Esophagus mucosa (tissue), 1 donor: ENCODE results near the gene APCDD1L. TPM values are rescaled to one million over a fixed set of nuclear protein-coding genes. Genes with fewer than 3 reads are reported as not detected.
"Not testable (repeated sequence)": the region's sequence is repeated elsewhere in the genome, so short reads cannot be mapped to it uniquely, and the experiment has no call there.

Experiments
- ATAC-seq: fragments of 200-7000 bp; cut with Tn5 transposase; one replicate; pipeline ENCODE4 v1.9.1; 2020
- total RNA-seq: library from RNA; stranded (reverse); gene quantifications from one replicate; pipeline ENCODE4 v1.2.4, GENCODE V29; 2023
- donor health status: DM: yes; HTN: yes; CAD: no.

APCDD1L gene
- total RNA-seq, 1 donor from 2014 or later = 0.16 TPM

DNA sequence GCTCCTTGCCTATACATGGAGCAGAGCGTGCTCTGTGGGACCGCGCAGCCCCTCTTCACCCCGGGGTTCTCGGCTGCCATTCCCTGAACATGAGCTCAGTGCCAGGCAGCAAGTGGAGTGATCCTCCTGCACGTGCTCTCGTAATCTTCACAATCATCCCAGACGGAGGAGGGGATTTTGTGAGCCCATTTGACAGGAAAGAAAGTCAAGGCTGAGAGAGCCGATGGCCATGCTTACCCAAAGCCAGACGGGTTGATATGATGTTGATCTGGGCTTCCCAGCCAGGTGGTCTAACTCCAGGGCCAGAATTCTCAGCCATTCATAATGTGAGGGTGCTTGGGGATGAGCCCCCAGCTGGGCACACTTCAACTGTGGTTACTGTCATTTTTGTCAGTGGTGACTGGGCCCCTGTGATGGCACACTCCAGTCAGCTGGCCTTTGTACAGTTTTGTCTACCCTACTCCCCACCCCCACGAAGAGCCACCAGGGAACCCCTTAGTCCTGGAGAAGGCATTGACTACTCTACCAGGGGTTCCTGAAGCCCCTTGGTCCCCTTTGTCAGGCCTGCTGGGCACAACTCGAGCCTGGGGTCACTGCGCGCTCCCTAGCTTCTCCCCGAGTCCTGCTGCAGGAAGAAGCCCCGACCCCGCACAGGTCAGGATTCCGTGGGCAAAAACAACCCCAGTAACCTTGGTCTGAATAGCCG, 1.5 kb downstream of the APCDD1L start:
- no peak for ATAC-seq

DNA sequence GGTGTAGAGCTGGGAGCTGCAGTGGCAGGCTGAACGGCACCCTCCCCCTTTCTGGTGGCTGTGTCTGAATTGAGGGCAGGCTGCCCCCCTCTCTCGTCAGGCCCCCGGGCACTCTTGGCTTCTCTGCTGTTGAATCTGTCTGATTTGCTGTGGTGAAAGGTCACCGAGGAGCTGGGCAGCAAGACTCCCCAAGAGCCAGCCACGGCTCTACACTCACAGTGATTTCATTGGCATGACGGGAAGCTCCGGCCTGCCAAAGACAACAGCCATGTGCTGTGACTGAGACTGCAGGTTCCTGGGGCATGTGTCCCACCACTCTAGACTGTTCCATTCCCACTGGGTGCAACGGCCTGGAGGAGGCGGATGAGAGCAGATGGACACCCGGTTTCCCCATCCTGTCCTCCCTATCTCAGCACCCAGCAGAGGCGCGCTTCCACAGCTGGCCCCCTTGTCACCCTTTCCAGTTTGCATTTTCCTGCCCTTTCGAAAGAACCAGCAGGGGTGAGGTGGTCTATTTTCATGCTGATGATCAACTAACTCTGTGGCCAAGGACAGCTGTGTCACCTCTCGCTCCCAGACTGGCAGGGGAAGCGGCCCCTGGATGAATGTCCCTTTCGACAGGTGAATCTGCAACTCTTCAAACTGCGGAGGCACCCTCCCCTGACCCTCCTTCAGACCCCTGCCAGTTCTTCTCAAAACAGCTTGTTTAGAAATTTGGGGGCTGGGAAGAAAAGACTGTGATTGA, 2.2 kb downstream of the APCDD1L start:
- no peak for ATAC-seq

DNA sequence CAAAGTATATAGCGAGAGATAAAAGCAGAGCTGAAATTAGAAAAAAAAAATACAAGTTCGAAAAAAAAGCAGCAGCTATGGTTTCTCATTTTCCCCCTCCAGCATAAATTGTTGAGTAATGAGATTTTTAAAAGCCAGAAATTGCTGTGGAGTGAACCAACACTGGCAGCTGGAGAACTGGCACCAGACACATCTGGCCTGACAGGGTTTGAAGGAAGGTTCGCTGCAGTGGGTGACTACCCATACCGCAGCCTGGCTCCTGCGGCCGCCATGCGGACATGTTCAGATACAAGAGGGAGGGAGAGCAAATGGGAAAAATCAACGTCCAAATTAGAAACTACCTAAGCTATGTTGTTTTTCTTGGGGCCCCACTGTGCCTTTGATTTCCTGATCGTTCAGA, 3.3 kb downstream of the APCDD1L start:
- ATAC-seq = no peak

DNA sequence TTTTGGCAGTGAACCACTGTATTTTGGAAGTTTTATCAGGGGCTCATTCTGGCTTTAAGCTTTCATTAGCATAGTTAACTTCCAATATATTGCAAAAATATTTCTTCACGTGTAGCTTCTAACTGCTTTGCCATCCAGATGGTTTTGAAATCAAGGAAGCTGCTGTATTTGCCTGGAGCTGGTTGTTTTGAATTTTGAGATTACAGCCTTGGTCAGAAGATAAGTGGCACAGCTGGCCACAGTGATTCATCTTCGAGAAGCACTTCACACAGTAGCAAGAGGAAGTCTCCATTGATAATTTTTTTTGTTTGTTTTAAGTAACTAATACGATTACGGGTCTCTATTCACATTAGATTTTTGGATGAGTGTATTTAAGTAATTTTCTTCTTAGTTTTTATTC, 3.8 kb downstream of the APCDD1L start:
- no peak for ATAC-seq

DNA sequence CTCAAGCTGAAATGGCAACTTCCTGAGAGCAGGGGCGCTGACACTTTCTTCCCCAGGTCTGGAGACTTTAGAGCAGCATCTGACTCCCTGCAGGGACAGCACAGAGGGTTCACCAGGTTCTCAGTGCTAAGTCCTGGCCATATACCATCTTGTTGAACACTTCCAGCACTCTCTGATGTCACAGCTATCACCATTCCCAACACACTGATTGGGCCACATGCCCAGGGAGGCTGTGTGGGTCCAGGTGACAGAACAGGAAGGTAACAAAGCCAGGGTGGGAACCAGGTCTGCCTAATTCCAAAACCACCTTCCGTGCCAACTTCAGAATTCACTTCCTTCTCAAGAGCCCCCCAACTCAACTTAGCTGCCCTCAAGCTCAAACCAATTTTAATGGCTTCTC, 4.3 kb downstream of the APCDD1L start:
- no peak for ATAC-seq

DNA sequence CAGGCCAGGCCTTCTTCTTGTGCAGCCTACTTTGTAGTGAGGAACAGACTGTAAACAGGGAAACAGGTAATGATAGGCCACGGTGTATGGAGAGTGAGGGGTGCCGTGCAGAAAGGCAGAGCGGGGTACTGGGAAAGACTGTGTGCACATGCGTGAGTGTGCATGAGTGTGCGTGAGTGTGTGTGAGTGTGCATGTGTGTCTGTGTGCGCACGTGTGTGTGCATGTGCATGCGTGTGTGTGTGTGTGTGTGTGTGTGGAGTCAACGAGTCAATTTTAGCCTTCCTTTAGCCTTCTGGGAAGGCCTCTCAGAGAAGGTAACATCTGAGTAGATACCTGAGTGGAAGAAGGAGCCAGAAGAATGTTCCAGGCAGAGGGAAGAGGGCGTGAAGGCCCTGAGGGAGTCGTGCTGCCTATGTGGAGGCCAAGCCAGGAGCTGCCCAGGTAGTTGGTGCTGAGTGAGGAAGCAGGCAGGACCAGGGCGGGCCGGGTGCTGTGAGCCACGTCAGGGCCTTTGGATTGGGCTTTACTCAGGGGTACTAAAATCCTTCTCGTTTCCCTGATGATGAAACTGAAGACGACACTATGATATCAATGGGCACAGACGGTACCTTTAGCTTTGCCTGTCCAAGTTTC, 6.3 kb downstream of the APCDD1L start:
- no peak for ATAC-seq

DNA sequence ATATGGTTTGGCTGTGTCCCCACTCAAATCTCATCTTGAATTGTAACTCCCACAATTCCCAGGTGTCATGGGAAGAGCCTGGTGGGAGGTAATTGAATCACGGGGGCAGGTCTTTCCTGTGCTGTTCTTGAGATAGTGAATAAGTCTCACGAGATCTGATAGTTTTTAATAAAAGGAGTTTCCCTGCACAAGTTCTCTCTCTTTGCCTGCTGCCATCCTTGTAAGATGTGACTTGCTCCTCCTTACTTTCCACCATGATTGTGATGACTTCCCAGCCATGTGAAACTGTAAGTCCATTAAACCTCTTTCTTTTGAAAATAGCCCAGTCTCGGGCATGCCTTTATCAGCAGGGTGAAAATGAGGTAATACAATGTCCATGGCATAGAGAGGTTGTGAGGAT, 8.2 kb downstream of the APCDD1L start:
- not testable (repeated sequence) for ATAC-seq

DNA sequence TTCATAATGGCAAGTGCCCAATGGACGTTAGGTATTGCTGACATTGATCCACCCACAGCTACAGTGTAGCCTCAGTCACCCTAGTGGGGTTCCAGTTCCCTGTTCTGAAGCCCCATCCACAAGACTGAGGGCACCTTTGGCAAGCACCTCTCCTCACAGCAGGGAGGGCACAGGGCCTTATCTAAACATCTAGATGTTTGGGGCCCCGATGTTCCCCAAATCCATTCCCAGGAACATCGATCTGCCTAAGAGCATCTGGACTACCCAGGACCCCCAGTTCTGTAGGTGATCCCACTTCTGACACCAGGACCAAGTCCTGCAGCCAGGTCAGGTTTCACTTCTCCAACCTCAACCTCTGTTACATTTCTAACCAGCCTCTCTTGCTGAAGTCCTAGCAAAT, 10.6 kb downstream of the APCDD1L start:
- ATAC-seq = no peak

DNA sequence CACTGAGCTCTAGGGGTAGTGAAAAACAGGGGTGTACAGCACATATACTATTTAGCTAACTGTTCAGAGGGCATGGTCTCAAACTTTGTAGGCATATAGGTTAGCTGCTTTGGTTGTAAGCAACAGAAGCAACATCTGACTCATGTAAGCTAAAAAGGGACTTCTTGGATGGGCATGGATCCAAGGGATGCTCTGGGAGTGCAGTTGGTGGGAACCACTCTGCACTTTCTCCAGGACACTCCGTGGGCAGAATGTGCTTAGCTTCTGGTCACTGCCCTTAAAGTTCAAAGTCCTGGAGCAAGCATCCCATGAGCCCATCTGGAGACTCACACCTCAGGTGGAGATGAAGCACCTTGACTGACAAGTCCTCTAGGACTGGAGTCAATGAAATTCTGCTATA, 11.5 kb downstream of the APCDD1L start:
- ATAC-seq = no peak

DNA sequence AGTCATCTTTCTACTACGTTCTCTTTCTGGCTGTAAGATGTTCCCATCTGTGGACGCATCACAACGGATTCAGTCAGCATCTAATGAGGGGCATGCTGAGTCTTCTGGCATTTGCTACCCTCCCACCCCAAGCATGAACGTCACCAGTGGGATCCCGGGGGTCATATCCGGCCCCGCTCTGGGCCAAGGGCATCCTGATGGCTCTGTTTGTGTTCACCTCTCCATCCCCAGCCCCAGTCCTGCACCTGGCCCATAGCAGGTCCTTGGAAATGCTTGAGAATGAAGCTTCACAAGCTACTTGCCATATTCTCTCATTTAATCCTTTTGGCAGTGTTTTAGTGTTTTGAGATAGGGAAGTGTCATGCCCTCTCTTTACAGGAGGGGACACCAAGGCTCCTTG, 14.9 kb downstream of the APCDD1L start:
- ATAC-seq = no peak

DNA sequence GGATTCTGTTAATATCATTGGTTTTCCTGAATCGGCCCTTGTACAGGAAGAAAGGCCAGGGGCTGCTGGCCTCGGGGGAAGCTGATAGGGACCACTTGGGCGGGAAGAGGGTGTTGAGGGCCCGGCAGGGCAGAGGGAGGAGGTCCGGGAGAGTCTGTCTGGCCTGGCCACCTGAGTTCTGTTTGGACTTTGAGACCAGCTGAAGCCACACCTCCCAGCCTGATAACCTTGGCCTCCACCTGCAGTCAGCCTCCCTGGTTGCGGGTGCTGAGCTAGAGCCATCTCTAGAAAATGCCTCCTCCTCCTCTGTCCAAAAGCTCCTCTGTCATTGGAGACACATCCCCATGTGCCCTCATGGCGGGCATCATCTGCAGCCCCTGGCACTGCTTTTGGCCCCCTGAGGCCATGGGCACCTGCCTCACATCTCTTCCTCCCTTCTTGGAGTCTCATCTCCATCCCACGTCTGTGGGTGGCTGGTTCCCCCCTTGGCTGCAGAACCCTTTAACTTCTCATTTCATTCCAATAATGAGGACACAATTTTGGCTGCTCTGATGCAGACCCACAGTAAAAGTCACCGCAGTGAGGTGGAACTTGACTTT, 16.6 kb downstream of the APCDD1L start:
- no peak for ATAC-seq

DNA sequence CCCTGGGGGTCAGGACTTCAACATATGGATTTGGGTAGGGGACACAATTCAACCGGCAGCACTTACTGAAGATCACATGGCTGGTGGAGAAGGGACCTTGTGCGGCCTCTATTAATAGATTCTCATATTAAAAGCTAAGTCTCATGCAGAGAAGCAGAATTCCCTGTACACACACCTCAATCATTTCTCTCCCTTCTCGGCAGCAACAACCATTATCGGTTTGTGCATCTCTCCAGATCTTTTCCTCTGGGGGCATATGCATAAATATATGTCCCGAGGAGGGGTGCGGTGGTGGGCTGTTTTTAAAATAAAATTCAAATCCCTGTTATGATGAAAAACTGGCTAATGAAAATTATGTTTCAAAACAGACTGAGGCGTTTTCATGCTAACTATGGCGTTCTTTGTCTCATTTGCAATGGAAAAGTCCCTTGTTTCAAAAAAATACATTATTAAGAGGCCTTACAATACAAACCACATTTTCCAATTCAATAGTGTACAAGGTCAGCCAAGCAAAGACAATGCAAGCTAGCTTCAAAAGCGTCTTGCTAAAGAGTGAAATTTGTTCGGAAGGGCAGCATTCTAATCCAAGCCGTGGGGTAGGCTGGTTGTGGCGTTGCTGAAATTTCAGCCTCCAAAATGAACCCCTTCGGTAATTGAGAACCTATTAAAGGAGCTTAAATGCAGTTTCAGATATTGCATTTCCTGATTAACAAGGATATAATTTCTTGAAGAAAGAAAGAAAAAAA, 17.3 kb downstream of the APCDD1L start:
- no peak for ATAC-seq

DNA sequence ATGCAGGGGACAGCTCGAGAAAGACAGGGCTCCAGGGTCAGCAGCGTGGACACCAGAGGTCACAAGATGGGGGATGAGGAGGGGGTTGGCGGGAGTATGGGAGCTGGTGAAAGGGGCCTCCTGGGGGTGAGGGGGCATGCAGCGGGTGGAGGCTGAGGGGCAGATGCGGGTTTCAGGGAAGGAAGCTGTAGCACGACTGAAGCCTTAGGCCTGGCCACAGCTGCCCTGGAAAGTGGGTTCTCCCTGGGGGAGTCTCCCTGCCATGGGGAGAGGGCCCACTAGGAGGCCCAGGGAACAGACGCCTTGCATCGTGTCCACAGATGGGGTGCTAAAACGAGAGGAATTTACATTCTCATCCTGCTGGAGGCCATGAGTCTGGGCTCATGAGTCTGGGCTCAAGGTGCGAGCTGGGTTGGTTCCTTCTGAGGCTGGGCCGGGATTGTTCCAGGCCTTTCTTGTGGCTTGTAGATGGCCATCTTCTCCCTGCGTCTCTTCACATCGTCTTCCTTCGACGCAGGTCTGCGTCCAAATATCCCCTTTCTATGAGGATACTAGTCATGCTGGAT, 18.0 kb downstream of the APCDD1L start:
- no peak for ATAC-seq

DNA sequence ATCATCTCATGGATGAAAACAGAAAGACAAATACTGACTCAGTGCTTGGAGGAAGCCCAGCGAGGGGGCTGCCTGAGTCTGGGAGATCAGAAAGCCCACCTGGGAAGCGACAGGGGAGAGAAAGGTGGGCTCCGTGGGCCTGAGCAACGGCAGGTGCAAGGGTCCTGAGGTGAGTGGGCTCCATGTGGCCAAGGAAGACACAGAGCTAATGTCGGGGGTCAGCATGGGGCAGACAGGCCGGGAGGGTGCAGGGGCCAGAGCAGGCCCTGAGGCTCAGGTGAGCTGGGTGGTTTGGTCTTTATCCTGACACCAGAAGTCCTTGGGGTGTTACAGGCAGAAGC, 18.8 kb downstream of the APCDD1L start:
- no peak for ATAC-seq

DNA sequence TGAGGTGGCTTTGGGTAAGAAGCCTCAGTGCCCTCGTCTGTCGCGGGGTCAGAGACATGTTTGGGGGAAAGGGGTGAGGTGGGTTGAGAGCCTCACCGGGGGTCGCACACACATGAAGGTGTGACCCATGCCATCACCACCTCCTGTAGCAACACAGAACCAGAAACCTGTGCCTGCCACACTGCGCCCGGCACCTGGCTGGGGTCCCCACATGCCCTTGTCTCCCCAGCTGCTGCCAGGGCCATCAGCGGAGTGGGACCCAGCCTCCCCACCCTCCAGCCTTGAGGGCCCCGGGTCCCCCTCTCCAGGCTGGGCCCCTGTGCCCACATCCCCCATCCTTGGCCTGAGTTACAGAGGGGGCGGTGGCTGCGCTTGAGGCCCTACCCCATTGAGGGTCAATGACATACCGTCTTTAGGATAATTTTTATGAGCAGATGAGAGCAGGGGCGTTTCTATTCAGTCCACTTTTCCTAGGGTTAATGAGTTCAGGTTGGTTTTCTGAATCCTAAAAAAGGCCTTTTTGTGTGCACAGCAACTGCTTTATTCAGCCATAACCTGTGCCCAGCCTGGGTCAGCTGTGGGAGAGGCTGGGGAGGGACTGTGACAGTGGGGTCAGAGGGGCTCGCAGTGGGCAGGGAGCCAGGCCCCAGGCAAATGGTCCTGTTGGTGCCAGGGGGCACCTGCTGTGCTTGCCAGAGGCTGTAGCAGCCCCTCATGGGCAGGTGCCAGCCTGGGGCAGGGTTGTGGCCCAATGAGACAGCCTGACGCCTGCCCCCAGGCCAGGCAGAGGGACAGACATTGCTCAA, 19.4 kb downstream of the APCDD1L start:
- no peak for ATAC-seq

DNA sequence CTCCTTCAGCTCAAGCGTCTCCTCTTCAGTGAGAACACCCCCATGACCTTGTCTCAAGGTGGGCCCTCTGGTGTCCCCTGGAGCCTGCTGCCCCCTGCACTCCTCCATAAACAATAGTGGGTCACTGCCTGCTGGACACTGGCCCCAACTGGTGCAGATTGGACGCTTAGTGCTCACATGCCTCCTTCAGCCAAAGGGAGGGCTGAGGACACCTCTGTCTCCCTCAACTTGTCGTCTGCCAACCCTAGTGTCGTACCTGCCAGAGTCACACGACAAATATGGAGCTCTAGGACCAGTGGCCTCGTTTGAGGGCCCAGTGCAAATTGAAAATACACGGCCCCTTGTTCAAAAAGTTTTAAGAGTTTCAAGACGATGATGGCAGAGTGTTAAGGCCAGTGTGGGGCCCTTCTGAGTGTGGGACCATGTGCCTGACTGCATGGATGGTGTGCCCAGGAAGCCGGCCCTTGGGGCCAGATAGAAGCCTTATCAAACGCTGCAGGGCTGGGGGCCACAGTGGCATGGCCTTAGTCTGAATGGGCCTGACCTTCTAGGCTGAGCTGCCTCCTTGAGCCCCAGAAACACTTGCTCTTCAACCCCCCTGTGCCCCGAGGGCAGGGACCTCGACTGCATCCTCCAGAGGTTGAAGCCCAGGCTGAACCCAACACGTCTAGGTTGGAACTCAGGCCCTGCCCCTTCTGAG, 20.1 kb downstream of the APCDD1L start:
- ATAC-seq = no peak

DNA sequence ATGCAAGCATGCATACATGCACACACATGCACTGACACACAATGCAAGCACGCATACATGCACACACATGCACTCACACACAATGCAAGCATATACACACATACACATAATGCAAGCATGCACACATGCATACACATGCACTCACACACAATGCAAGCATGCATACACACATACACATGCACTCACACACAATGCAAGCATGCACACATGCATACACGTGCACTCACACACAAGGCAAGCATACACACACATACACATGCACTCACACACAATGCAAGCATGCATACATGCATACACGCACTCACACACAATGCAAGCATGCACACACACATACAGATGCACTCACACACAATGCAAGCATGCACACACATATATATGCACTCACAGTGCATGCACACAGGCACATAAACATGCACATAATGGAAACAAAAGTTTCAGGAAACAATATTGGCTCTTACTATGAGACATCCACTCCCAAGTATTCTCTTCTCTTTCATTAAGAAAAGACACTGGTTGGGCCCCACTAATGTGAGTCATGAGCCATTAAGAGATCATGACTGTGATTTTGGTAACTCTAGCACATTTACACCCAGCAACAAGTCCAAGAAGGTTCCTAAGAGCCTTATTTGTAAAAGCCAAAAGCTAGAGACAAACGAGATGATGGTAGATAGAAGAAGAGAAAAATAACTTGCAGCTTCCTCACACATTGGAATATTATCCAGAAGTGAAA, 22.2 kb downstream of the APCDD1L start:
- ATAC-seq = no peak

DNA sequence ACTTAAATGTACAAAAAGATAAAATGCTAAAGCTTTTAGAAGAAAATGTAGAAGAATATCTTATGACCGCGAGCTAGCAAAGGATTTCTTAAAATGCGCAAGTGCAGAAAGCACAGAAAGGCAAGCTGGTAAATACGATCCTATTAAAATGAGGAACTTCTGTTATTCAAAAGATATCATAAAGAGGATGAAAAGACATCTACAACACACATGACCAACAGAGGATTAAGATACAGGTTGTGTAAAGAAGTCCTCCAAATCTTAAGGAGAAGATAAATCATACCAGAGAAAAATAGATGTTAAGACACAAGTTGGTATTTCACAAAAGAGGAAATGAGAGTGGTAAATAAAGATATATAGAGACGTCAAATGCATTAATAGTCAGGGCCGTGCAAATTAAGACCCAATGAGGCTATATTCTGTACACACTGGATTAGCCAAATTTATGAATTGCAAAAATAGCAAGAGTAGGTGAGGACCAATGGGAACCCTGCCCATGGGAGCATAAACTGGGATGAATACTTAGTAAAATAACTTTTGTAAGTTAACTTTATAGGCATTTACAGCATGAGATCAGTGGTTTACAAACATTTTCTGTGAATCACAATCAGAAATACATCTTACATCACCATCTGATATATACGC, 23.0 kb downstream of the APCDD1L start:
- no peak for ATAC-seq

DNA sequence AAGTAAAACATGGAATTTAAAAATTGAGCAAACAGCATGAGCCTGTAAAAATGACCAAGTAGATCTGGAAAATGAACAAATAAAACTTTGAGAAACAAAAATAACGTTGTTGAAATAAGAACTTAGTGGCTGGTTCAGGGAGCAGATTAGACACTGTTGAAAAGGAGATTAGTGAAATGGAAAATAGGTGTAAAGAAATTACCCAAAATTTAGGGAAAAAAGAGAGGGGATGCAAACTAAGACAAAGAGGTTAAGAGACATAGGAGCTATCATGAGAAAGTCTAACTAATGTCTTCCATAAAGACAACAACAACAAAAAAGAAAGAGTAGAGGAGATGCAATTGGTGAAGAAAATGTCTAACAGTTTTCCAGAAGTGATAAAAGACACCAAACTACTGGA, 29.0 kb downstream of the APCDD1L start:
- no peak for ATAC-seq

DNA sequence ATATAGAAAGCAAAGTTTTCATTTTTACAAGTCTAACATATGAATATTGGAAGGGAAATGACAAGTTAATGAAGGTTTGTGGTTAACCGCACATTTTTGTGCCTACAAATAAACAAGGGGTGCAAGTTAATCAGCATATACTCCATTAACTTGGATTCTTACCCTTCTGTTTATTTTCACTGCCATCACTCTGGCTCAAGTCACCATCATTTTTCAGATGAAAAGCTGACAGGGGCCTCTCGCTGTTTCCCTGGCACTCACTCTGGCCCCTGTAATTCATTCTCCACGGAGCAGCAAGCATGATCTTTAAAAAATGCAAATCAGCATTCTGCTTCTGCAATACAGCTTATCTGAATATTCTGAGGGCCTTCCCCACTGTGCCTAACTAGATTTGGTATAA, 29.8 kb downstream of the APCDD1L start:
- no peak for ATAC-seq
